ENCODE data around the gene GABARAP. TPM values are rescaled to one million over a fixed set of nuclear protein-coding genes. Genes with fewer than 3 reads are reported as not detected.
A peak's percentile ranks its signal among the peaks of the same experiment; 100 is the strongest.

GABARAP gene
- total RNA-seq, 2 experiments from 2014 or later: 256 to 279 TPM

DNA sequence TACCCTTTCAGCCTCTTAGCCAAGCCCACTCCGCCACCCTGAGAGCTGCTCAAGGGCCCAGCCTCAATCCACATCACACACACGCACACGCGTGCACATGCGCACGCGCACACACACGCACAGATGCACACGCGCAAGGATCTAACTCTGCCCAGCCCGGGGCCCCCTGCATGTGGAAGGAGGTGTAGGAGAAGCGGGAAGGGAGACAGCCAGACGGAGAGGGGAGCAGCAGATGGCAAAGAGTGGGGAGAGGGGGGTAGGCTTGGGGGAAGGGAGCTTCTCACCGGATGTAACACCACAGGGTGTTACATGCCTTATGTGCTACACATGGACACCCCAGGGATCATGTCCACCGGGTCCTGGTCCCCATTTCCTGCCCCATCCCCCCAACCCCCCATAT, 37.9 kb downstream of the GABARAP start:
- CTCF ChIA-PET: interaction anchor here (0.7 to 1.2 kb wide), 3 partner anchors 10 to 41 kb away, joined by 3 read pairs; no protein-coding TSS in a partner anchor

DNA sequence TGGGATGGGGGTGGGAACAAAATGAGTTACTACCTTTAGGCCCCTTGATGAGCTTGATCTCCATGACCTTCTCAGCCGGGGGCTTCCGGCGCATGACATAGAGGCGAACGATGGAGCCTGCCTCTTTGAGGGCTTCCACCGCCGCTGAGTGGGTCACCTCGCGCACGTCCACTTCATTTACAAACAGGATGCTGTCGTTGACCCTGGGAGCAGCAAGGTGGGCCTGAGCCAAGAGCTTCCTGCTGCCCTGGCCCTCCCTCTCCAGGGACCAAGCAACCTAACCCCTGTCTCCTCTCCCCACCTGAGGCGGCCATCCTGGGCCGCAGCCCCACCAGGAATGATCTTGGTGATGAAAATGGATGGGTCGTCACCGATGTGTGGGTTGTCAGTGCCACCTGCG, 38.9 kb downstream of the GABARAP start:
- ChIA-PET CTCF (interaction anchor here (0.6 to 1.2 kb wide), 4 partner anchors 11 to 102 kb away, joined by 3 to 5 read pairs (median 4); no protein-coding TSS in a partner anchor), POLR2A (interaction anchor here (0.6 kb wide), 1 partner anchor 20 kb away, joined by 5 read pairs; no protein-coding TSS in a partner anchor)
- no peaks in the 10 kb centered on the region for H3K27me3 Mint-ChIP-seq
- H3K4me3 Mint-ChIP-seq: peak overlapping the region; percentile 30
- H3K9me3 Mint-ChIP-seq: no peaks in the 10 kb centered on the region
- no peak for DNase-seq
- H3K4me1 Mint-ChIP-seq: peaks cover 32% of the 10 kb centered on the region
- peak overlapping the region; percentile 64 for H3K27ac Mint-ChIP-seq
- H3K36me3 Mint-ChIP-seq (ENCODE audit: low read depth): peaks cover 2% of the 10 kb centered on the region

More for the DNA sequence above, 37.9 kb downstream of the GABARAP start:
- no peak for DNase-seq
- Mint-ChIP-seq H3K27me3 (no peaks in the 10 kb centered on the region), H3K9me3 (no peaks in the 10 kb centered on the region), H3K27ac (peak overlapping the region; percentile 86), H3K36me3 (ENCODE audit: low read depth) (peaks cover 2% of the 10 kb centered on the region), H3K4me3 (peak overlapping the region; percentile 69), H3K4me1 (peaks cover 34% of the 10 kb centered on the region)
- POLR2A ChIA-PET: no interaction called here

DNA sequence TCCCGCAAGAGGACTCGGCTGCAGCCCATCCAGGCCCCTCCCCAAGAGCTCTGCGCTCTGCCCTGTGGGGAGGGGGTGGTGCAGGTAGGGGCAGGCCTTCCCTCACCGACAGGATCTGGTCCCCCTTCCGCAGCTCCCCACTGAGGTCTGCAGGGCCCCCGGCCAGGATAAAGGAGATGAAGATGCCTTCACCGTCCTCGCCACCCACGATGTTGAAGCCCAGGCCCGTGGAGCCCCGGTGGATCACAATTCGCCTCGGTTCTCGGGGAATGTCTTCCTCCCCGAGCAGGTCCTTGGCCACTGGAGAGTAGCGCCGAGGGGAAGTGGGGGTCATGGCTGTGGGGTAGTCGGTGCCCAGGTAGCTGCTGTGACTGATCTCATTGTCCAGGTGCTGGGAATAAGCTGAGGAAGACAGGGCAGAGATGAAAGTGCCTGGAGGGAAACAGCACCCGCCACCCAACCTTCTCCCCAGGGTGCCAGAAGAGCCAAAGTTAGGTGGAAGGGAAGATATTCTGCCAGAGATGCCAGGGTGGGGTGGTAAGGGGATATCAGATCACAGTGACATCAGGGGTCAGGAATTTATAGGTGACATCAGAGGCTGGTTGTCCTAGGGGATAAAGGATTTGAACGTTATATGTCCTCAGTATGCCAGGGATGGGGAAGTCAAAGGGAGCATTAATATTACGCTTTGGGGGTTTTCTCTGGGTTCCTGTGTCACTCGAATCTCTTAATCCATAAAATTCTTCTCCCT, 45.4 kb downstream of the GABARAP start:
- no peak for DNase-seq
- POLR2A ChIA-PET: no interaction called here
- Mint-ChIP-seq H3K4me3 (no peak overlapping the region), H3K27ac (peak overlapping the region; percentile 36), H3K36me3 (ENCODE audit: low read depth) (no peaks in the 10 kb centered on the region), H3K4me1 (no peaks in the 10 kb centered on the region), H3K27me3 (no peaks in the 10 kb centered on the region), H3K9me3 (no peaks in the 10 kb centered on the region)
- CTCF ChIA-PET: interaction anchor here (0.9 kb wide), 1 partner anchor 65 kb away, joined by 3 read pairs; no protein-coding TSS in a partner anchor

DNA sequence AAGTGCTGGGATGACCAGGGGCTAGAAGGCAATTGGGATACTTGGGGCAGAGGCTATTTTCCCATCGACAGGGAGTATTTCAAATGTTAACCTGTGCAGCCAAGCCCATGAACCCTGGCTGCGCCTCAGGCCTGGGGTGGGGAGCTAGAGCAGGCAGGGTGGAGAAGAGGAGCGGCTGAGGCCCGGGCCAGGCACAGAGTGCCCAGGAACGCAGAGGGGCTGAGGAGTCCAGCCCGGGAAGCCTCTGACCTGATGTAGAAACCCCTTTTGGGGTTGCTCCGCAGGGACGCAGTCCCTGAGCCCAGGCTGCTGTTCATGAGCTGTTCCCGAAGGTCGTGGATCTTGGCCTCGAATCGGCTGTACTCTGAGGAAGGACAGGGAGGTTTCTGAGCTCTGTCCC, 46.3 kb downstream of the GABARAP start:
- Mint-ChIP-seq H3K27ac (no peak overlapping the region), H3K27me3 (no peaks in the 10 kb centered on the region), H3K4me3 (no peak overlapping the region), H3K4me1 (no peaks in the 10 kb centered on the region), H3K36me3 (ENCODE audit: low read depth) (no peaks in the 10 kb centered on the region), H3K9me3 (no peaks in the 10 kb centered on the region)
- no peak for DNase-seq
- CTCF ChIA-PET: interaction anchor here (0.7 to 0.9 kb wide), 3 partner anchors 11 to 64 kb away, joined by 3 read pairs; no protein-coding TSS in a partner anchor
- POLR2A ChIA-PET: no interaction called here

DNA sequence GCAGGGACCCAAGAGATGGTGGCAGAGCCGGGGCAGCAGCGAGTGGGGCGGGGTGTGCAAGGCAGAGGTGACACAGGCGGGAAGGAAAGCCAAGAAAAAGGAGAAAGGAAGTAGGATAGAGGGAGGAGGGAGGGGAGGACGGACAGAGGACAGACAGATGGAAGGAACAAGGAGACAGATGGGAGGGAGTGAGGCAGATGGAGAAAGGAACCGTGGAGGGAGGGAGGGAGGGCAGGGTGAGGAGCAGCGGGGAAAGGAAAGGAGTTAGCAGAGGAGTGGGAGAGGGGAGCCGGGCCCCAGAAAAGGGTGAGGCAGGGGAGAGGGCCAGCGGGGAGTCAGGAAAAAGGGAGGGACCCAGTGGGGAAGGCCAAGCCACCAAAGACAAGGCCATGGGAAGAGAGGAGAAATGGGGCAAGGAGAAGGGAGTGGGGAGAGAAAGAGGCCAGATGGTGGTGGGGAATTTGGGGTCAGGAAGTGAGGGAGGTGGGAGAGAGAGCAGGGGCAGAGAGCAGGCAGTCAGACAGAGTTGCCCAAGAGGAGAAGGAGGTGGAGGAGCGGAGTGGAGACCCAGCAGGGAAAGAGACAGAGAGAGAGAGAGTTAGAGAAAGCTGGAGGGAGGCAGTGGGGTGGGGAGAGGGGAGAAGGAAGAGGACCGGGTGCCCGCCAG, 49.8 kb downstream of the GABARAP start:
- DNase-seq: no peak
- Mint-ChIP-seq H3K27me3 (no peaks in the 10 kb centered on the region), H3K4me3 (no peak overlapping the region), H3K9me3 (no peaks in the 10 kb centered on the region), H3K36me3 (ENCODE audit: low read depth) (no peaks in the 10 kb centered on the region), H3K27ac (no peak overlapping the region), H3K4me1 (no peaks in the 10 kb centered on the region)
- CTCF ChIA-PET: no interaction called here
- POLR2A ChIA-PET: no interaction called here

DNA sequence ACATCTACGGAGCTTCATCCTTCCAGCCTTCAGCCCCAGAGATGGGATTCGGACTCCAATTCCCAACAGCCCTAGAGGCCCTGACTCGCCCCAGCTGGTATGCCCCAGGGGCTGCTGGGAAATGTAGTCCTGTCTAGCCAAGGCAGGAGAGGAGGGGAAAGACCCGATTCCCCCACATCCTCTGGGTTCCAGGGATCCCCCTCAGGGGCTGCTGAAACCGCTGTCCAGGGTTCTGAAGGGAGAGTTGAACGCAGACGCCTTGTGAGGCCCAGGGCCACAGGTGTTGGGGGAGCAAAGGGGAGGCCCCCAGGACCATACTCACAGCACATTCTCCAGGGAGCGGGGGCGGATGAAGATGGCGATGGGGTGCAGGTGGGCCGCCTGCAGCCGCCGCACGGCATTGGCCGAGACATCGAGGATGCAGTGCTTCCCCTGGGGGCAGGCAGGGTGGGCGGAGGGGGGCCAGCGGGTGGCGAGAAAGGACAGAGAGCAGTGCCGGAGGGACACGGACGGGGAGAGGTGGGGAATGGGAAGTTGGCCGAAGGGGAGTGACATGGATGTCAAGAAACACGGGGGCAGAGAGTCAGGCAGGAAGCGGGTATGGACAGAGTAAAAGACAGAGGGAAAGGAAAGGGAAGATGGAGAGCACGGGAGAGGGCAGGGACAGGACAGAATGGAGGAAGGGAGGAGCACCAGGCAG, 50.5 kb downstream of the GABARAP start:
- Mint-ChIP-seq H3K36me3 (ENCODE audit: low read depth) (no peaks in the 10 kb centered on the region), H3K9me3 (no peaks in the 10 kb centered on the region), H3K27ac (no peak overlapping the region), H3K4me3 (no peak overlapping the region), H3K27me3 (no peaks in the 10 kb centered on the region), H3K4me1 (no peaks in the 10 kb centered on the region)
- CTCF ChIA-PET: no interaction called here
- DNase-seq: peak; percentile 35
- POLR2A ChIA-PET: no interaction called here

DNA sequence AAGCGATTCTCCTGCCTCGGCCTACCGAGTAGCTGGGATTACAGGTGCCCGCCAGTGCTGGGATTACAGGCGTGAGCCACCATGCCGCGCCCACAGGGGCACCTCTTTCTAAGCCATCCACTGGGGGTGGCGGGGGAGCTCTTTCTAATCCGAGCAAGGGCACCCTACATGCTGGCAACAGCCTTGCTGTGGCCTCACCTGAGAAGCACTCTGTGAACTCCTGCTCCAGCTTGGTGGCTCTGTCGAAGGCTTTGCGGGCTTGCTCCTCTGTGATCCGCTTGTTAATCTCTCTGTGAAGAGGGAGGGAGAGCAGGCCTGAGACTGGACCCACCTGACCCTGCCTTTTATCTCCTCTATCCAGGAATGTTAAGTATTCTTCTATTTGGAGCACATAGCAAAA, 51.2 kb downstream of the GABARAP start:
- Mint-ChIP-seq H3K27me3 (no peaks in the 10 kb centered on the region), H3K36me3 (ENCODE audit: low read depth) (no peaks in the 10 kb centered on the region), H3K4me3 (no peak overlapping the region), H3K4me1 (peaks cover 4% of the 10 kb centered on the region), H3K9me3 (no peaks in the 10 kb centered on the region), H3K27ac (no peak overlapping the region)
- ChIA-PET POLR2A (no interaction called here), CTCF (no interaction called here)
- no peak for DNase-seq

DNA sequence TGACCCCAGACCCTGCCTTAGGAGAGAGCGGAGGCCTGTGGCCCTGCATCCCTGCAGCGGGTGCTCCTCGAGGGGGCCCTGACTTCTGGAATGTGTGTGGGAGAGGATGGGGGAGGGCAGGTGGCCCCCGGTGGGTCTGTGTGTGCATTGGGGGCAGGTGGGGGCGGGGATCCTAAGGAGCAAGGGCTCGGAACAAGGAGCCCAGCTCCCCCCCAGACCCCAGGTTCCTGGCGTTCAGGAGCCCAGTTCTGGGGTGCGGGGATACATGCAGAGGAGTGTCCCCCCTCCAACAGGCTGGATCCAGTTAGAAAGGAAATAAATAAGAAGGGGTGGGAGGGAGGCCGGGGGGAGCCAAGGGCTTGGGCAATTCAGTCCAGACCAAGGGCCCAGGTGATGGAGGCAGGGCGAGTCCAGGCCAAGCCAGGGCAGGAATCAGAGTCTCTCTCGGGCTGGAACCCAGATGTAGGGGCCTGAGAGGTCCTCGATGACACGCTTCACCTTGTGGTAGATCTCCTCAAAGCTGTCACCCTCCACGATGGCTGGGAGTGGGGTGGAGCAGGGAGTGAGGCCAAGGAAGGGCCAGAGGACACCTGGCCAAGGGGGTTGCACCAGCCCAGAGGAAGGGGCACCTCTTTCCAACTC, 51.9 kb downstream of the GABARAP start:
- no peak overlapping the region for H3K4me3 Mint-ChIP-seq
- no peaks in the 10 kb centered on the region for H3K27me3 Mint-ChIP-seq
- H3K9me3 Mint-ChIP-seq: no peaks in the 10 kb centered on the region
- DNase-seq: no peak
- POLR2A ChIA-PET: no interaction called here
- H3K36me3 Mint-ChIP-seq (ENCODE audit: low read depth): no peaks in the 10 kb centered on the region
- CTCF ChIA-PET: interaction anchor here (0.6 kb wide), 1 partner anchor 182 kb away, joined by 5 read pairs; no protein-coding TSS in a partner anchor
- no peak overlapping the region for H3K27ac Mint-ChIP-seq
- H3K4me1 Mint-ChIP-seq: peaks cover 4% of the 10 kb centered on the region

Small RNAs within 50 kb of the gene (microRNA-seq; reads per million reads assigned to microRNA genes)
- gene MIR324 (ENCODE audit: borderline microRNAs expressed, borderline replicate concordance): 1,458 reads per million, percentile 89 among the genes with 10 or more reads in this experiment

Other genes with a start within 250 kb of the GABARAP start
- not detected for gene ALOX12, start 246.4 kb downstream of the GABARAP start, total RNA-seq
- 100 to 1,000 TPM; 134 to 170 TPM for gene RNASEK, start 229.8 kb downstream of the GABARAP start, total RNA-seq
- gene BCL6B, start 219.4 kb downstream of the GABARAP start, total RNA-seq: under 1 TPM; 0.40 TPM
- 10 to 100 TPM; 18.0 to 19.1 TPM for gene SLC16A13, start 206.4 kb downstream of the GABARAP start, total RNA-seq
- gene SLC16A11, start 198.4 kb downstream of the GABARAP start, total RNA-seq: not detected
- not detected for gene CLEC10A, start 162.2 kb downstream of the GABARAP start, total RNA-seq
- gene ASGR2, start 127.6 kb downstream of the GABARAP start, total RNA-seq: not detected
- under 1 TPM; 0.29 to 0.62 TPM for gene ASGR1, start 63.1 kb downstream of the GABARAP start, total RNA-seq
- 1 to 10 TPM; 9.4 to 9.5 TPM for gene DLG4, start 22.6 kb downstream of the GABARAP start, total RNA-seq
- gene ACADVL, start 22.5 kb downstream of the GABARAP start, total RNA-seq: 100 to 1,000 TPM; 338 to 370 TPM
- 10 to 100 TPM; 53.2 TPM for gene DVL2, start 7.9 kb downstream of the GABARAP start, total RNA-seq
- 10 to 100 TPM; 55.9 to 59.2 TPM for gene PHF23, start 3.0 kb downstream of the GABARAP start, total RNA-seq
- 100 to 1,000 TPM; 168 to 183 TPM for gene CTDNEP1, start 9.3 kb upstream of the GABARAP start, total RNA-seq
- 10 to 100 TPM; 41.7 to 42.4 TPM for gene ELP5, start 9.8 kb upstream of the GABARAP start, total RNA-seq
- gene CLDN7, start 20.0 kb upstream of the GABARAP start, total RNA-seq: under 1 TPM in 1 of 2 experiments, not detected in 1; 0.29 TPM
- gene SLC2A4, start 39.3 kb upstream of the GABARAP start, total RNA-seq: not detected
- under 1 TPM; 0.55 to 0.83 TPM for gene YBX2, start 52.2 kb upstream of the GABARAP start, total RNA-seq
- 100 to 1,000 TPM; 470 to 502 TPM for gene EIF5A, start 65.2 kb upstream of the GABARAP start, total RNA-seq
- 100 to 1,000 TPM in 1 of 2 experiments, 10 to 100 TPM in 1; 85.9 to 105 TPM for gene GPS2, start 72.9 kb upstream of the GABARAP start, total RNA-seq
- 10 to 100 TPM; 34.7 to 38.1 TPM for gene NEURL4, start 86.9 kb upstream of the GABARAP start, total RNA-seq
- gene ACAP1, start 94.1 kb upstream of the GABARAP start, total RNA-seq: 100 to 1,000 TPM; 727 to 775 TPM
- 10 to 100 TPM; 11.2 to 12.5 TPM for gene KCTD11, start 109.7 kb upstream of the GABARAP start, total RNA-seq
- gene TMEM95, start 112.7 kb upstream of the GABARAP start, total RNA-seq: under 1 TPM in 1 of 2 experiments, not detected in 1; 0.23 TPM
- 1 to 10 TPM; 1.5 to 2.1 TPM for gene TNK1, start 138.6 kb upstream of the GABARAP start, total RNA-seq
- 100 to 1,000 TPM; 151 to 161 TPM for gene PLSCR3, start 152.1 kb upstream of the GABARAP start, total RNA-seq
- gene TMEM256, start 161.6 kb upstream of the GABARAP start, total RNA-seq: 10 to 100 TPM; 47.2 to 48.3 TPM
- gene NLGN2, start 165.4 kb upstream of the GABARAP start, total RNA-seq: 1 to 10 TPM in 1 of 2 experiments, under 1 TPM in 1; 0.89 to 1.4 TPM
- not detected for gene SPEM1, start 177.9 kb upstream of the GABARAP start, total RNA-seq
- gene SPEM2, start 183.2 kb upstream of the GABARAP start, total RNA-seq: not detected
- not detected for gene SPEM3, start 186.4 kb upstream of the GABARAP start, total RNA-seq
- 10 to 100 TPM; 16.7 to 18.1 TPM for gene TMEM102, start 193.0 kb upstream of the GABARAP start, total RNA-seq
- gene FGF11, start 197.1 kb upstream of the GABARAP start, total RNA-seq: 1 to 10 TPM; 6.8 to 9.4 TPM
- 10 to 100 TPM; 18.8 to 19.2 TPM for gene CHRNB1, start 202.6 kb upstream of the GABARAP start, total RNA-seq
- 10 to 100 TPM; 25.8 to 28.4 TPM for gene ZBTB4, start 237.2 kb upstream of the GABARAP start, total RNA-seq
- gene SLC35G6, start 239.0 kb upstream of the GABARAP start, total RNA-seq: not detected
- gene POLR2A, start 241.9 kb upstream of the GABARAP start, total RNA-seq: 100 to 1,000 TPM; 175 to 201 TPM

All from activated CD4-positive, alpha-beta T cell treated with anti-CD3 and anti-CD28 coated beads, Interleukin-2, amount 10 ng/mL, durations not matched to agents 7 days and 5 days (primary cell).